Thyroid gland (tissue), 4 donors: ENCODE measurements around the gene KRT40. TPM values are rescaled to one million over a fixed set of nuclear protein-coding genes. Genes with fewer than 3 reads are reported as not detected.

ENCODE experiments used
- DNase-seq, 2 donors: peaks; one replicate each; pipeline ENCODE4 v3.0.0-alpha.2; 2019
- H3K27ac ChIP-seq, 3 donors: fragments of 200-600 bp; sonication (generic); 1 replicate in 2 of 3; 2 replicates in 1 of 3; pipeline ENCODE4 v1.5.1; 2016 to 2019; ENCODE audit warnings: mild to moderate bottlenecking in 1 of 3, moderate library complexity in 1 of 3
- H3K27me3 ChIP-seq: fragments of 200-600 bp; sonication (generic); one replicate; pipeline ENCODE4 v1.5.1; 2019
- H3K36me3 ChIP-seq, 2 donors: fragments of 200-600 bp; sonication (generic); one replicate each; pipeline ENCODE4 v1.5.1; 2016 to 2019
- H3K4me1 ChIP-seq, 2 donors: fragments of 200-600 bp; sonication (generic); one replicate each; pipeline ENCODE4 v1.5.1; 2017 to 2019
- H3K4me3 ChIP-seq, 3 donors: fragments of 200-600 bp; sonication (generic); replicated peaks in 1 of 3; 1 replicate in 2 of 3; 2 replicates in 1 of 3; pipeline ENCODE4 v1.5.1; 2016; ENCODE audit warnings: mild to moderate bottlenecking in 1 of 3
- H3K9me3 ChIP-seq: fragments of 200-600 bp; sonication (generic); one replicate; pipeline ENCODE4 v1.5.1; 2017
- CTCF ChIP-seq, 6 experiments: fragments of 200-600 bp in 3 of 6; fragments of 450-650 bp in 3 of 6; sonication (generic) in 3 of 6; IDR thresholded peaks; one replicate each; pipeline ENCODE4 v1.5.1; 2016 to 2019; ENCODE audit warnings: antibody characterized with exemption in 6 of 6, mild to moderate bottlenecking in 2 of 6, inconsistent platforms in 1 of 6, moderate library complexity in 1 of 6
- POLR2A ChIP-seq, 2 donors: fragments of 450-650 bp; IDR thresholded peaks; one replicate each; pipeline ENCODE4 v1.6.1; 2017; ENCODE audit warnings: antibody characterized with exemption in 2 of 2, mild to moderate bottlenecking in 2 of 2, moderate library complexity in 1 of 2
- WGBS, 2 donors: methylation state at CpG; one replicate each; pipeline ENCODE4 v1.1.5; 2017; 5-methylcytosine and 5-hydroxymethylcytosine counted together
- intact Hi-C: fragments of 100-400 bp; cut with DNase I; formaldehyde crosslinking; loops from one replicate; pipeline ENCODE4 v1.15.1; 2023
- total RNA-seq, 4 donors: library from RNA; depleted of rRNA; stranded (reverse); fragments of >200 nt; gene quantifications; one replicate each; pipeline ENCODE4 v1.2.3, GENCODE V29; 2016

The KRT40 gene
- total RNA-seq, 4 donors from 2014 or later, result not detected

GRCh38 chr17:40963838-40964237, 20.3 kb downstream of the KRT40 start:
- Histone ChIP-seq H3K27me3 (no peaks in the 10 kb centered on the region), H3K27ac (no peak overlapping the region), H3K4me3 (no peak overlapping the region), H3K4me1 (no peaks in the 10 kb centered on the region), H3K36me3 (no peaks in the 10 kb centered on the region), H3K9me3 (no peaks in the 10 kb centered on the region)
- WGBS, 2 donors, result 23 to 42% methylated on average over 1 of the region's 1 CpG
- TF ChIP-seq POLR2A (IDR thresholded peaks at IDR 0.05), result no peak
- peak in 4 of 6 experiments; percentile 44 to 71 (median 54) for TF ChIP-seq CTCF (IDR thresholded peaks at IDR 0.05)
- intact Hi-C loops, result no loop called here
- no peak for DNase-seq

GRCh38 chr17:40962059-40962561, 22.0 kb downstream of the KRT40 start:
- no peak for DNase-seq
- no peaks in the 10 kb centered on the region for H3K9me3 ChIP-seq
- no peak overlapping the region for H3K4me3 ChIP-seq
- intact Hi-C loops, result no loop called here
- no peak overlapping the region for H3K27ac ChIP-seq
- H3K36me3 ChIP-seq, result no peaks in the 10 kb centered on the region
- TF ChIP-seq POLR2A (IDR thresholded peaks at IDR 0.05) (no peak), CTCF (IDR thresholded peaks at IDR 0.05) (no peak)
- WGBS, 2 donors, result 68 to 73% methylated on average over 4 of the region's 4 CpGs
- no peaks in the 10 kb centered on the region for H3K4me1 ChIP-seq
- no peaks in the 10 kb centered on the region for H3K27me3 ChIP-seq

GRCh38 chr17:40961591-40961990, 22.5 kb downstream of the KRT40 start:
- no peaks in the 10 kb centered on the region for H3K4me1 ChIP-seq
- TF ChIP-seq POLR2A (IDR thresholded peaks at IDR 0.05) (no peak), CTCF (IDR thresholded peaks at IDR 0.05) (no peak)
- H3K27ac ChIP-seq, result no peak overlapping the region
- no peak for DNase-seq
- H3K4me3 ChIP-seq, result no peak overlapping the region
- intact Hi-C loops, result no loop called here
- H3K36me3 ChIP-seq, result no peaks in the 10 kb centered on the region
- no peaks in the 10 kb centered on the region for H3K27me3 ChIP-seq
- 93 to 98% methylated on average over 1 of the region's 1 CpG for WGBS, 2 donors
- no peaks in the 10 kb centered on the region for H3K9me3 ChIP-seq

GRCh38 chr17:40960144-40960543, 24.0 kb downstream of the KRT40 start:
- H3K4me3 ChIP-seq, result no peak overlapping the region
- no peak for TF ChIP-seq CTCF (IDR thresholded peaks at IDR 0.05)
- TF ChIP-seq POLR2A (IDR thresholded peaks at IDR 0.05), result no peak
- 61 to 64% methylated on average over 10 of the region's 10 CpGs for WGBS, 2 donors

GRCh38 chr17:40958086-40958953, 25.8 kb downstream of the KRT40 start:
- Histone ChIP-seq H3K36me3 (no peaks in the 10 kb centered on the region), H3K4me1 (no peaks in the 10 kb centered on the region), H3K27ac (no peak overlapping the region), H3K27me3 (no peaks in the 10 kb centered on the region), H3K4me3 (no peak overlapping the region), H3K9me3 (no peaks in the 10 kb centered on the region)
- DNase-seq, result no peak
- intact Hi-C loops, result no loop called here
- TF ChIP-seq POLR2A (IDR thresholded peaks at IDR 0.05) (no peak), CTCF (IDR thresholded peaks at IDR 0.05) (no peak)
- 70 to 73% methylated on average over 12 of the region's 12 CpGs for WGBS, 2 donors

More at GRCh38 chr17:40960144-40960543, 24.0 kb downstream of the KRT40 start:
- H3K4me1 ChIP-seq, result no peaks in the 10 kb centered on the region
- no peak for DNase-seq
- H3K9me3 ChIP-seq, result no peaks in the 10 kb centered on the region
- no peaks in the 10 kb centered on the region for H3K27me3 ChIP-seq
- intact Hi-C loops, result no loop called here
- H3K36me3 ChIP-seq, result no peaks in the 10 kb centered on the region
- no peak overlapping the region for H3K27ac ChIP-seq
